Osteocyte (in vitro differentiated cells): ENCODE measurements around the gene FAM53B. TPM values are rescaled to one million over a fixed set of nuclear protein-coding genes. Genes with fewer than 3 reads are reported as not detected.

Experiments
- DNase-seq: peaks from one replicate; pipeline ENCODE4 v3.0.0; 2021; ENCODE audit warnings: mixed read lengths; ENCODE audit not compliant: unreplicated experiment; ENCODE audit errors: extremely low spot score
- H3K27ac Mint-ChIP-seq: one replicate; pipeline ENCODE4 v1.8.0; 2021; ENCODE audit warnings: mild to moderate bottlenecking, mixed read lengths; ENCODE audit not compliant: unreplicated experiment
- H3K27me3 Mint-ChIP-seq: one replicate; pipeline ENCODE4 v1.8.0; 2021; ENCODE audit warnings: mixed read lengths; ENCODE audit not compliant: unreplicated experiment
- H3K36me3 Mint-ChIP-seq: one replicate; pipeline ENCODE4 v1.8.0; 2021; ENCODE audit warnings: mixed read lengths; ENCODE audit not compliant: unreplicated experiment
- H3K4me1 Mint-ChIP-seq: one replicate; pipeline ENCODE4 v1.8.0; 2021; ENCODE audit warnings: mixed read lengths; ENCODE audit not compliant: unreplicated experiment
- H3K4me3 Mint-ChIP-seq: one replicate; pipeline ENCODE4 v1.8.0; 2021; ENCODE audit warnings: mild to moderate bottlenecking, moderate library complexity, mixed read lengths; ENCODE audit not compliant: unreplicated experiment
- H3K9me3 Mint-ChIP-seq: one replicate; pipeline ENCODE4 v1.8.0; 2021; ENCODE audit warnings: mixed read lengths; ENCODE audit not compliant: unreplicated experiment
- total RNA-seq: library from RNA; stranded (reverse); gene quantifications from 2 replicates; pipeline ENCODE4 v1.2.1, GENCODE V29; 2021
- TF ChIP-seq, protein P1 (sequence below): fragments of 200-600 bp; sonication (generic); IDR thresholded peaks from 2 replicates; pipeline ENCODE4 v1.5.0; 2021; ENCODE audit warnings: antibody characterized with exemption, mild to moderate bottlenecking, moderate library complexity

The FAM53B gene
- total RNA-seq, 1 donor from 2014 or later: 14.7 TPM

GRCh38 chr10:124701881-124702656 lies 42.1 kb downstream of the FAM53B start:
- H3K36me3 Mint-ChIP-seq: peaks cover 5% of the 10 kb centered on the region
- TF ChIP-seq, protein P1, sequence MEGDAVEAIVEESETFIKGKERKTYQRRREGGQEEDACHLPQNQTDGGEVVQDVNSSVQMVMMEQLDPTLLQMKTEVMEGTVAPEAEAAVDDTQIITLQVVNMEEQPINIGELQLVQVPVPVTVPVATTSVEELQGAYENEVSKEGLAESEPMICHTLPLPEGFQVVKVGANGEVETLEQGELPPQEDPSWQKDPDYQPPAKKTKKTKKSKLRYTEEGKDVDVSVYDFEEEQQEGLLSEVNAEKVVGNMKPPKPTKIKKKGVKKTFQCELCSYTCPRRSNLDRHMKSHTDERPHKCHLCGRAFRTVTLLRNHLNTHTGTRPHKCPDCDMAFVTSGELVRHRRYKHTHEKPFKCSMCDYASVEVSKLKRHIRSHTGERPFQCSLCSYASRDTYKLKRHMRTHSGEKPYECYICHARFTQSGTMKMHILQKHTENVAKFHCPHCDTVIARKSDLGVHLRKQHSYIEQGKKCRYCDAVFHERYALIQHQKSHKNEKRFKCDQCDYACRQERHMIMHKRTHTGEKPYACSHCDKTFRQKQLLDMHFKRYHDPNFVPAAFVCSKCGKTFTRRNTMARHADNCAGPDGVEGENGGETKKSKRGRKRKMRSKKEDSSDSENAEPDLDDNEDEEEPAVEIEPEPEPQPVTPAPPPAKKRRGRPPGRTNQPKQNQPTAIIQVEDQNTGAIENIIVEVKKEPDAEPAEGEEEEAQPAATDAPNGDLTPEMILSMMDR: no peak
- H3K4me1 Mint-ChIP-seq: peaks cover 10% of the 10 kb centered on the region
- H3K9me3 Mint-ChIP-seq: no peaks in the 10 kb centered on the region
- no peak overlapping the region for H3K4me3 Mint-ChIP-seq
- no peak overlapping the region for H3K27ac Mint-ChIP-seq
- DNase-seq: no peak
- no peaks in the 10 kb centered on the region for H3K27me3 Mint-ChIP-seq

DNA sequence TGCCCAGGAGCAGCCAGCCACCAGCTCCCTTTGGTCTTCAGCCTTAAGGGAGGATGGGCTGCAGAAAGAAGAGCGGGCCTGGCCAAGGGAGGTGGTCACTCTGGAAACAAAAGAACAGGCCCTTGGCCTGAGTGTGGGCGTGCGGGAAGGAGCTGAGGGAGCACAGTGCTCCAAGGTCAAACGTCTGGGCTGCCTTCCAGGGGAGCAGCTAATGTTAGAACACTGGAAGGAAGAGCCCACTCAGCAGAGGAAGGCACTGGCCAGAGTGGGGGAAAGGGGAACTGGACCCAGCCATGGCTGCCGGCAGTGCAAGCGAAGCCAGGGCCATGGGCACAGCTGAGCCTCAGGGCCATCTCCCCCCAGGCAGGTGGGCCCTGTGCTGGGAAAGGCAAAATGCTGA lies 42.7 kb downstream of the FAM53B start:
- DNase-seq: no peak
- TF ChIP-seq, protein P1: no peak
- peaks cover 4% of the 10 kb centered on the region for H3K36me3 Mint-ChIP-seq
- H3K4me1 Mint-ChIP-seq: peaks cover 11% of the 10 kb centered on the region
- H3K27ac Mint-ChIP-seq: no peak overlapping the region
- no peaks in the 10 kb centered on the region for H3K27me3 Mint-ChIP-seq
- no peak overlapping the region for H3K4me3 Mint-ChIP-seq
- H3K9me3 Mint-ChIP-seq: no peaks in the 10 kb centered on the region

DNA sequence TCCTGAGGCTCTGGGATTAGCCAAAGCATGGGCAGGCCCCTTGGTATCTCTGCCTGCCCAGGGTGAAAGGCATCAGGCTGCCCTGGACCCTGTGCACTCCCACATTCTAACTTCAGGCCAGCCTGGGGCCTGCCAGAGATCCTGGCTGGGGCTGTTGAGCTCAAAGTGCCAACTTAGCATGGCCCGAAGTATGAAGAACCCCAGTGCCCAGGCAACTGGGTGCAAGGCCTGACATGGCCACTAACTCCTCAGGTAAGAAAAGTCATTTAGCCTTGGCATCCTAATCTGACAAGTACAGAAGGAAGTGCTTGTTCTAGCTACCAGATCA lies 43.2 kb downstream of the FAM53B start:
- no peak overlapping the region for H3K27ac Mint-ChIP-seq
- no peak for DNase-seq

GRCh38 chr10:124700293-124701037 lies 43.7 kb downstream of the FAM53B start:
- Mint-ChIP-seq H3K36me3 (peaks cover 2% of the 10 kb centered on the region), H3K4me1 (peaks cover 11% of the 10 kb centered on the region), H3K4me3 (no peak overlapping the region), H3K27ac (no peak overlapping the region), H3K27me3 (no peaks in the 10 kb centered on the region), H3K9me3 (no peaks in the 10 kb centered on the region)
- TF ChIP-seq, protein P1: no peak
- no peak for DNase-seq

More for the DNA sequence above, 43.2 kb downstream of the FAM53B start:
- no peak overlapping the region for H3K4me3 Mint-ChIP-seq
- TF ChIP-seq, protein P1: no peak
- H3K4me1 Mint-ChIP-seq: peaks cover 11% of the 10 kb centered on the region
- H3K27me3 Mint-ChIP-seq: no peaks in the 10 kb centered on the region
- no peaks in the 10 kb centered on the region for H3K9me3 Mint-ChIP-seq
- H3K36me3 Mint-ChIP-seq: peaks cover 2% of the 10 kb centered on the region
